PC-9 (cell line): ENCODE data around the gene ELF4. TPM values are rescaled to one million over a fixed set of nuclear protein-coding genes. Genes with fewer than 3 reads are reported as not detected.

Experiments
- BruUV-seq: library from RNA; stranded (reverse); fragments of 400-500 nt; replicated peaks from 2 replicates; lab custom pipeline; 2021; lab: Mats Ljungman, UMichigan
- CTCF ChIA-PET: fragments of 300-600 bp; sonication (Branson Sonifier 250); formaldehyde crosslinking; loops from one replicate; lab custom pipeline; 2022; ENCODE audit warnings: antibody characterized with exemption; lab: Charles Lee
- POLR2A ChIA-PET: fragments of 300-600 bp; sonication (Branson Sonifier 250); formaldehyde crosslinking; loops from one replicate; lab custom pipeline; 2022; ENCODE audit warnings: antibody characterized with exemption; ENCODE audit not compliant: unreplicated experiment; lab: Charles Lee
- DNase-seq, 2 experiments: peaks; one replicate each; pipeline versions ENCODE4 v3.0.0 to v3.0.0-alpha.2; 2015 to 2022; ENCODE audit warnings: mixed read lengths in 1 of 2
- H2AFZ ChIP-seq: fragments of 200-600 bp; sonication (generic); 2 replicates; pipeline ENCODE4 v1.8.1; 2017; ENCODE audit warnings: antibody characterized with exemption
- H3F3A ChIP-seq: fragments of 200-600 bp; sonication (generic); 2 replicates; pipeline ENCODE4 v1.8.1; 2017; ENCODE audit warnings: antibody characterized with exemption, mild to moderate bottlenecking, low read depth; ENCODE audit not compliant: insufficient read depth
- H3K27ac ChIP-seq: fragments of 200-600 bp; sonication (generic); 2 replicates; pipeline ENCODE4 v1.6.1; 2016; ENCODE audit warnings: mixed run types
- H3K27me3 ChIP-seq: fragments of 200-600 bp; sonication (generic); 2 replicates; pipeline ENCODE4 v1.6.1; 2016; ENCODE audit warnings: low read depth, mixed run types; ENCODE audit not compliant: insufficient read depth
- H3K36me3 ChIP-seq: fragments of 200-600 bp; sonication (generic); 2 replicates; pipeline ENCODE4 v1.6.1; 2016; ENCODE audit warnings: low read depth, mixed run types
- H3K4me1 ChIP-seq: fragments of 200-600 bp; sonication (generic); replicated peaks from 2 replicates; pipeline ENCODE4 v1.6.1; 2016; ENCODE audit warnings: mixed run types; ENCODE audit not compliant: insufficient read depth
- H3K4me2 ChIP-seq: fragments of 200-600 bp; sonication (generic); 2 replicates; pipeline ENCODE4 v1.6.1; 2017; ENCODE audit warnings: mixed run types
- H3K4me3 ChIP-seq: fragments of 200-600 bp; sonication (generic); 2 replicates; pipeline ENCODE4 v1.6.1; 2016; ENCODE audit warnings: mixed run types
- H3K79me2 ChIP-seq: fragments of 200-600 bp; sonication (generic); 2 replicates; pipeline ENCODE4 v1.6.1; 2017; ENCODE audit warnings: low read depth, mixed run types
- H3K9me2 ChIP-seq: fragments of 200-600 bp; sonication (generic); 2 replicates; pipeline ENCODE4 v1.8.1; 2017; ENCODE audit warnings: mild to moderate bottlenecking; ENCODE audit not compliant: insufficient read depth
- H3K9me3 ChIP-seq: fragments of 200-600 bp; sonication (generic); 2 replicates; pipeline ENCODE4 v1.8.1; 2016; ENCODE audit warnings: low read depth; ENCODE audit not compliant: insufficient read depth
- H4K20me1 ChIP-seq: fragments of 200-600 bp; sonication (generic); 2 replicates; pipeline ENCODE4 v1.8.1; 2017; ENCODE audit not compliant: insufficient read depth
- CTCF ChIP-seq: fragments of 200-600 bp; sonication (generic); conservative IDR thresholded peaks from 2 replicates; pipeline ENCODE4 v1.6.1; 2017; ENCODE audit warnings: mixed run types, antibody characterized with exemption, mild to moderate bottlenecking, moderate library complexity
- EZH2 ChIP-seq: fragments of 200-600 bp; sonication (generic); IDR thresholded peaks from 2 replicates; pipeline ENCODE4 v1.8.0; 2017; ENCODE audit warnings: antibody characterized with exemption, low read depth
- intact Hi-C: fragments of 100-400 bp; cut with micrococcal nuclease; formaldehyde crosslinking; loops from one replicate; pipeline ENCODE4 v1.10.0; 2022; ENCODE audit not compliant: unreplicated experiment
- total RNA-seq: library from RNA; stranded (reverse); gene quantifications from 2 replicates; pipeline ENCODE4 v1.2.3, GENCODE V29; 2021

The ELF4 gene
- total RNA-seq, 1 experiment from 2014 or later: 60.3 TPM

- H2AFZ ChIP-seq: no peak overlapping the region
- H3K36me3 ChIP-seq: no peaks in the 10 kb centered on the region
- H3K4me3 ChIP-seq: no peak overlapping the region
- H3K9me2 ChIP-seq: no peaks in the 10 kb centered on the region
- TF ChIP-seq CTCF (no peak), EZH2 (no peak)
- no peak overlapping the region for H3K4me2 ChIP-seq
- H3K79me2 ChIP-seq: no peaks in the 10 kb centered on the region
- TSS peak; percentile 31 for BruUV-seq
- no peaks in the 10 kb centered on the region for H3K9me3 ChIP-seq
- no peaks in the 10 kb centered on the region for H4K20me1 ChIP-seq
- intact Hi-C loops: loop anchor here (2.0 kb wide), 2 partner anchors 16 to 44 kb away; no protein-coding TSS in a partner anchor
- peaks cover 16% of the 10 kb centered on the region for H3F3A ChIP-seq
- H3K4me1 ChIP-seq: peaks cover 50% of the 10 kb centered on the region
- H3K27me3 ChIP-seq: no peaks in the 10 kb centered on the region
- CTCF ChIA-PET: no interaction called here
- peak overlapping the region; percentile 40; the same call in 1 of the 2 replicates for H3K27ac ChIP-seq
- POLR2A ChIA-PET: interaction anchor here (0.6 kb wide), 1 partner anchor 9 kb away, joined by 6 read pairs; no protein-coding TSS in a partner anchor
- no peak for DNase-seq
Observed at GRCh38 chrX:130124577-130124976, 14.3 kb upstream of the ELF4 start.

- TSS peak; percentile 16 for BruUV-seq
- peaks cover 76% of the 10 kb centered on the region for H3K4me1 ChIP-seq
- peak overlapping the region; percentile 66 for H3K27ac ChIP-seq
- no peaks in the 10 kb centered on the region for H3K36me3 ChIP-seq
- H3K9me2 ChIP-seq: no peaks in the 10 kb centered on the region
- intact Hi-C loops: no loop called here
- H2AFZ ChIP-seq: peak overlapping the region; percentile 45; the same call in 1 of the 2 replicates
- no peaks in the 10 kb centered on the region for H3K27me3 ChIP-seq
- DNase-seq: no peak
- CTCF ChIA-PET: interaction anchor here (0.7 kb wide), 1 partner anchor 24 kb away, joined by 14 read pairs; no protein-coding TSS in a partner anchor
- no peaks in the 10 kb centered on the region for H3K9me3 ChIP-seq
- no peak for TF ChIP-seq EZH2
- TF ChIP-seq CTCF: no peak
- H3K4me2 ChIP-seq: peak overlapping the region; percentile 81
- H3K4me3 ChIP-seq: peak overlapping the region; percentile 51; the same call in 1 of the 2 replicates
- H3F3A ChIP-seq: peaks cover 27% of the 10 kb centered on the region
- POLR2A ChIA-PET: interaction anchor here (0.6 kb wide), 1 partner anchor 12 kb away, joined by 5 read pairs; no protein-coding TSS in a partner anchor
- H3K79me2 ChIP-seq: no peaks in the 10 kb centered on the region
- H4K20me1 ChIP-seq: no peaks in the 10 kb centered on the region
Observed at GRCh38 chrX:130121505-130121800, 11.2 kb upstream of the ELF4 start.

- ChIA-PET CTCF (interaction anchor here (0.7 kb wide), 1 partner anchor 24 kb away, joined by 14 read pairs; no protein-coding TSS in a partner anchor), POLR2A (interaction anchor here (0.6 kb wide), 1 partner anchor 12 kb away, joined by 5 read pairs; no protein-coding TSS in a partner anchor)
- no peaks in the 10 kb centered on the region for H3K36me3 ChIP-seq
- peaks cover 75% of the 10 kb centered on the region for H3K4me1 ChIP-seq
- H4K20me1 ChIP-seq: no peaks in the 10 kb centered on the region
- no TSS peak for BruUV-seq
- DNase-seq: peak; percentile 71 to 79
- peak; percentile 75 for TF ChIP-seq CTCF
- TF ChIP-seq EZH2: no peak
- peaks cover 27% of the 10 kb centered on the region for H3F3A ChIP-seq
- peak overlapping the region; percentile 51; the same call in 1 of the 2 replicates for H3K4me3 ChIP-seq
- peak overlapping the region; percentile 81 for H3K4me2 ChIP-seq
- no peaks in the 10 kb centered on the region for H3K27me3 ChIP-seq
- H2AFZ ChIP-seq: peak overlapping the region; percentile 45; the same call in 1 of the 2 replicates
- H3K9me3 ChIP-seq: no peaks in the 10 kb centered on the region
- peak overlapping the region; percentile 66 for H3K27ac ChIP-seq
- H3K9me2 ChIP-seq: no peaks in the 10 kb centered on the region
- intact Hi-C loops: no loop called here
- no peaks in the 10 kb centered on the region for H3K79me2 ChIP-seq
Observed at GRCh38 chrX:130120746-130121504, 10.6 kb upstream of the ELF4 start.
